Liver (tissue), 3 donors: ENCODE data around the gene IFT122.

ENCODE experiments used
- ATF3 ChIP-seq: IDR thresholded peaks from 2 replicates; pipeline ENCODE4 v1.6.1; 2016; ENCODE audit warnings: antibody characterized with exemption
- CTCF ChIP-seq: fragments of 150-350 bp; IDR thresholded peaks from 2 replicates; pipeline ENCODE4 v1.5.1; 2017; ENCODE audit warnings: improper control_type of control experiment, low read depth, low read length; ENCODE audit not compliant: missing input control
- EGR1 ChIP-seq, 2 donors: IDR thresholded peaks; 2 replicates each; pipeline ENCODE4 v1.6.1; 2016 to 2018; ENCODE audit warnings: antibody characterized with exemption in 2 of 2, low read depth in 2 of 2
- GABPA ChIP-seq, 2 donors: IDR thresholded peaks in 1 of 2; conservative IDR thresholded peaks in 1 of 2; 2 replicates each; pipeline ENCODE4 v1.6.1; 2016; ENCODE audit warnings: antibody characterized with exemption in 2 of 2, mild to moderate bottlenecking in 1 of 2, moderate library complexity in 1 of 2
- HNF4G ChIP-seq: IDR thresholded peaks from 2 replicates; pipeline ENCODE4 v1.6.1; 2016; ENCODE audit warnings: antibody characterized with exemption
- JUND ChIP-seq, 2 donors: IDR thresholded peaks; 2 replicates each; pipeline ENCODE4 v1.6.1; 2016; ENCODE audit warnings: antibody characterized with exemption in 2 of 2
- MAX ChIP-seq: IDR thresholded peaks from 2 replicates; pipeline ENCODE4 v1.6.1; 2016; ENCODE audit warnings: antibody characterized with exemption
- RAD21 ChIP-seq, 2 donors: IDR thresholded peaks; 2 replicates each; pipeline ENCODE4 v1.6.1; 2016; ENCODE audit warnings: antibody characterized with exemption in 2 of 2, mild to moderate bottlenecking in 2 of 2
- RXRA ChIP-seq, 2 donors: IDR thresholded peaks; 2 replicates each; pipeline ENCODE4 v1.6.1; 2017 to 2018; ENCODE audit warnings: antibody characterized with exemption in 2 of 2, mild to moderate bottlenecking in 1 of 2
- TAF1 ChIP-seq: conservative IDR thresholded peaks from 2 replicates; pipeline ENCODE4 v1.6.1; 2016; ENCODE audit warnings: antibody characterized with exemption, mild to moderate bottlenecking
- YY1 ChIP-seq: IDR thresholded peaks from 2 replicates; pipeline ENCODE4 v1.6.1; 2016; ENCODE audit warnings: antibody characterized with exemption, mild to moderate bottlenecking
- donor health status: healthy.
- donor health status: healthy.

DNA sequence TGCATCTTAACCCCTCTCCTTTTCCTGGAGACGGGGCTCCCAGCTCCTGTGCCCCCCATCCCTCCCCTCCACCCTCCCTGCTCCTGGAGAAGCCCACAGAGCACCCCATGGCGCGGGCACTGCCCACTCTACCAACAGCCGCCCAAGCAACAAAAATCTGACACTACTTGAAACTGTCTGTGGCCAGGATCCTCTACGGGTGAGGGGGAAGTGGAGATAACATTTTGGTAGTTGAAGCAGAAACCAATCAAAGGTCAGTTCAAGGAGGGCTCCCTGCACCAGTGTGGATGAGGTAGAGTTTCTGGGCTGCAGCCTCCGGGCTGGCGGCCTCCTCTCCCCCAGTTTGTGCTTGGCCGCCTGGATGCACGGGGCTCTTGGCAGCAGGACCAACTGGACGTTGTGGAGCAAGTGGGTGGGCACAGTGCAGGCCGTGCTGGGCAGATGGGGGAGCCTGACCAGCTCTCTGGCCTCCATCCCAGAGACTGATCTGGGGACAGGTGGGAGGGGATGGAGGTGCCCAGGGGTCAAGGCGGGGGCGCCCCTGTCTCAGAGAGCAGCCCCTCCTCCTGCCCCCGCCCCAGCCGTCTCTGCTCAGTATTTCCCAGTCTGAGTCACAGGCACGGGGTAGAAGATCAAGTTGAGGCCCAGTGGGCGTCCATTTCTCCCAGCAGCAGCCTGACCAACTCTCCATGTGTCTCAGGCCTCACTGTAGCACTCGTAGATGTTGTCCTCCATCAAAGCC is 115.8 kb downstream of the IFT122 start:
- TF ChIP-seq CTCF = no peak
- no peak for TF ChIP-seq HNF4G
- no peak for TF ChIP-seq TAF1
- TF ChIP-seq MAX = no peak
- TF ChIP-seq JUND (IDR thresholded peaks at IDR 0.05) = no peak
- TF ChIP-seq GABPA (IDR thresholded peaks at IDR 0.05 in 1 of 2, conservative IDR thresholded peaks at IDR 0.05 in 1 of 2) = no peak
- no peak for TF ChIP-seq ATF3
- TF ChIP-seq YY1 = no peak
- no peak for TF ChIP-seq RXRA (IDR thresholded peaks at IDR 0.05)
- no peak for TF ChIP-seq RAD21 (IDR thresholded peaks at IDR 0.05)
- no peak for TF ChIP-seq EGR1 (IDR thresholded peaks at IDR 0.05; ENCODE audit: low read depth in 2 of 2)
